GM19193 (cell line): ENCODE data around the gene CYP4F8.

Experiments used
- POLR2A ChIP-seq: IDR thresholded peaks from 4 replicates; pipeline ENCODE4 v1.6.1; 2011; ENCODE audit not compliant: insufficient read depth, insufficient read length; ENCODE audit errors: extremely low read depth

CYP4F8 gene

DNA sequence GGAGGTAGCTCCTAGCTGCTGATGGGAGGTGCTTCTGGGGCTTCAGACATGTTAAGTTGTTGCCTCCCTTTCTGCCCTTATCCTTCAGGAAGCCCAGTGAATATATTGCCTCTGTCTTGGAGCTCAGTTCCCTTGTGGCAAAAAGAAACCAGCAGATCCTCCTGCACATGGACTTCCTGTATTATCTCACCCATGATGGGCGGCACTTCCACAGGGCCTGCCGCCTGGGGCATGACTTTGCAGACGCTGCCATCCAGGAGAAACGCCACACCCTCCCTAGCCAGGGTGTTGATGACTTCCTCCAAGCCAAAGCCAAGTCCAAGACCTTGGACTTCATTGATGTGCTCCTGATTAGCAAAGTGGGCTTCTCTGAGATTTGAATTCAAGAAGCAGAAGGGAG, 51.9 kb downstream of the CYP4F8 start:
- no peak for TF ChIP-seq POLR2A

DNA sequence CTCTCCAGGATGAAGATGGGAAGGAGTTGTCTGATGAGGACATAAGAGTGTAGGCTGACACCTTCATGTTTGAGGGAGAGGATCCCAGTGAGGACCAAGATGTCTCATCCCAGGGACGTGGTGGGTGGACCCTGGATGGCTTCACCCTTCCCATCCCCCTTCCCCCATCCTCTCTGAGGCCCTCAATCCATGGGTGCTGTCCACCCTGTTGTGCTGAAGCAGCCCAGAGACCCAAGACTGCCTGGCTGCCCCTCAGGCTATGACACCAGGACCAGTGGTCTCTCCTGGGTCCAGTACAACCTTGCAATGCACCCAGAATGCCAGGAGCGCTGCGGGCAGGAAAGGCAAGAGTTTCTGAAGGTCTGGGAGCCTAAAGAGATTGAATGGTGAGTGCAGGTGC, 54.4 kb downstream of the CYP4F8 start:
- no peak for TF ChIP-seq POLR2A

DNA sequence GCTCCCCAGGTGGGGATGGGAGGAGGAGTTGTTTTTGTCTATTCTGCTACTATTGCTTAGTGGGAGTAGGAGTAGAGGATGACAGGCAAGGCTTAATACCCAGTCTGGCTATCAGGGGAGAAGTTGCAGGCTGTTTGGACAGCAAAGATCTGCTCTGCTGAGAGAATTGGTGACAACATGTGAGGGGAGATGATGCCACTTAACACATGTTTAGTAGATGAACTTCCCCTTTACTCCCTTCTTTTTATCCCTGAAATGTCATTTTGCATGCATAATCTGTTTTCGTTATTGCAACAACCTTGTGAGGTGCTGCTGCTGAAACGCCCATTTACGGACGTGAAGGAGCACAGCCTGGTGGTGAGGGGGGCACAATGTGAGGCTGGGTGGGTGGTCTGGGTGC, 54.9 kb downstream of the CYP4F8 start:
- TF ChIP-seq POLR2A = no peak

DNA sequence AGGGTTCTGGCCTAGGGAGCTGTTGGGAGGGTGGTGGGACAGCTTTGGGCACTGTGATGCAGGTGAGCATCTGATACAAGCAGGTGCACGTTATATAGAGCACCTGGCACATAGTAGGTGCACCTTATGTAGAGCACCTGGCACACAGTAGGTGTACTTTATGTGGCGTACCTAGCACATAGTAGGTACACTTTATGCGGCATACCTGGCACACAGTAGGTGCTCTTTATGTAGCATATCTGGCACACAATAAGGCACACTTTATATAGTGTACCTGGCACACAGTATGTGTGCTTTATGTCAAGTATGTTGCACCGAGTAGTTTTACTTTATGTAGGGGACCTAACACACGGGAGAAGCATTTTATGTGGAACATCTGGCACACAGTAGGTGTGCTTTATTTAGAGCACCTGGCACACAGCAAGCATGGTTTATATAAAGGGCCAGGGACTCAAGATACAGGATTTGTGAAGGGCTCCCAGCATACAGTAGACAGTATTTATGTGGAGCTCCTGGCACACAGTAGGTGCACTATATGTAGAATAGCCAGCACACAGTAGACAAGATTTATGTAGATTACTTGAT, 56.3 kb downstream of the CYP4F8 start:
- TF ChIP-seq POLR2A = no peak

DNA sequence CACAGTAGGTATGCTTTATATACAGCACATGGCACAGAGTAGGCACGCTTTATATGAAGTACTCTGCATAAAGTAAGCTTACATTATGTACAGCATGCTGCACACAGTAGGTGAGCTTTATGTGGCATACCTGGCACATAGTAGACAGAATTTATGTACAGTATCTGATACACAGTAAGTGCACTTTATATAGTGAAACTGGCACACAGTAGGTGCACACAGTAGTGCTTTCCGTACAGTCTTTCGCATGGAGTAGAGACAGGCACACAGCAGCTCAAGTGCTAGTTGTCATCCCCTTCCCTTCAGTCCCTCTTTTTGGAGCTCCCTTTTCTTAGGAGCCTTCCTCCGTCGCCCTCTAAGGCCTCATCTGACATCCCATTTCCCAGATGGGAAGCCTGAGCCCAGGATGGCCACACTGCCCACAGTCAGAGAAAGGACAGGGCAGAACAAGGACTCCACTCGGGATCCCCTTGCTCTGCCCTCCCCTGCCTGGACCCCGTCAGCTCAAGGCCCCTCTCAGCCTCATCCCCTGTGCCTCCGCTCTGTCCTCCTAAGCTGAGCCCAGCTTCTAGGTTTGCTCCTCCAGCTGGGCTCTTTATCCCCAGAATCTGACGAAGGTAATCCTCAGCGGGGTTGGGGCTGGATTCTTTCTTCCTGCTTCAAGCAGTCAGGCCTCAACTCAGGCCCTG, 57.0 kb downstream of the CYP4F8 start:
- no peak for TF ChIP-seq POLR2A

DNA sequence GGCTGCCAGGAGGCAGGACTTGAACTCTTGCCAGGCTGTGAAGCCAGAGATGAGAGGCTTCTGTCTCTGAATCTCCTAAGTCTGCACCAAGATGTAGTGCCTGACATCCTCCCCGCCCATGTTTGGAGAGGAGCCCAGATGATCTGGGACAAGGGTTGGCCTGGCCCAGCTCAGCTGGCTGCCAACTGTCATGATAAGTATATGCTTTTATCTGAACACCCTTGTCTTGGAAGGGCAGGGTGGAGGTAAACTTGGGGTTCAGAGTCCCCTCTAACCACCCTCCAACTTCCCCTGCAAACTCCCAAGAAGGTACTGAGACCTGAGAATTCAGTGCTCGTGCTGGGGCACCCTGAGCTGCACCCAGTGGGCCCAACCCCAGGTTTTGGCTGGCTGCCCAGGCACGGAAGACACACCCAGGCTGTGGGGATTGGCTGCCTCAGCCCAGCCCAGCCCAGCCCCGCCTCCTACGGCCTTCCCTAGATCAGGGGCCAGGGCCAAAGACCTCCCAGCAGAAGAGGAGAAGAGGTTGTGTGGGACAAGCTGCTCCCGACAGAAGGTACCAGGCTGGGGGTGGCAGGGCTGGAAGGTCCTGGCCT, 57.7 kb downstream of the CYP4F8 start, which contains the start of gene CYP4F12:
CYP4F12 (plus strand) TSS at position 508 of the 596 bp plus-strand sequence. CDS start 443 bp downstream, outside the sequence.
- no peak for TF ChIP-seq POLR2A

DNA sequence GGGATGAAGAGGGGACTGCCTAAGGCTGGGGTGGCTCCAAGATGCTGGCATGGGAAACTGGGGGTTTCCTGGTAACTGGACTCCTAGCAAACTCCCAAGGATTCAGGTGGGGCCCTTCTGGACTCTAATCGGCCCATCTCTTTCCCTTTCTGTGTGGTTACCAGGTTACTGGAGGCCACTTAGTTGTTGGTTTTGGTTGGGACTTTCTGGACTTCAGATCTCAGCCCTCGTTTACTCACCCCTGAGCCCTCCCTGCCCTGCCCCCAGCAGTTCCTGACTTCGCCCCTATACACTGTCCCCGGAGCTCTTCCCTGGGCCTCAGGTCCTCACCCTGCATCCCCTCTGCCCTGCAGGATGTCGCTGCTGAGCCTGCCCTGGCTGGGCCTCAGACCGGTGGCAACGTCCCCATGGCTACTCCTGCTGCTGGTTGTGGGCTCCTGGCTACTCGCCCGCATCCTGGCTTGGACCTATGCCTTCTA, 58.2 kb downstream of the CYP4F8 start:
- no peak for TF ChIP-seq POLR2A

DNA sequence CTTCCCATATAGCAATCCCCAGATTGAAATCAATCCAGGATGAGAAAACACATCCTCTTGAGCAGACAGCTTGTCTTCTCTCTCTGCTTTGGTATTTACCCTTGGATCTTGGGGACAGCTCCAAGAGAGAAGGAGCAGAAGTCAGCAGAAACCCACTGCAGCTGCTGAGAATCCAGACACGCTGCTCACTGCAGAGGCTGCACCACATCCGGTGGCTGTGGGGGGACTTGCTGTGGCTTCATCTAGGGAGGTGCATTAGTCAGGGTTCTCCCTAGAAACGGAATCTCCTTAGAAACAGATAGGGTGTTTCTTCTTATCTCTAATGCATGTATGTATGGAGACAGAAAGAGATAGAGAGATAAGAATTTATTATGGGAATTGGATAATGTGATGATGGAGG, 60.5 kb downstream of the CYP4F8 start:
- TF ChIP-seq POLR2A = no peak

DNA sequence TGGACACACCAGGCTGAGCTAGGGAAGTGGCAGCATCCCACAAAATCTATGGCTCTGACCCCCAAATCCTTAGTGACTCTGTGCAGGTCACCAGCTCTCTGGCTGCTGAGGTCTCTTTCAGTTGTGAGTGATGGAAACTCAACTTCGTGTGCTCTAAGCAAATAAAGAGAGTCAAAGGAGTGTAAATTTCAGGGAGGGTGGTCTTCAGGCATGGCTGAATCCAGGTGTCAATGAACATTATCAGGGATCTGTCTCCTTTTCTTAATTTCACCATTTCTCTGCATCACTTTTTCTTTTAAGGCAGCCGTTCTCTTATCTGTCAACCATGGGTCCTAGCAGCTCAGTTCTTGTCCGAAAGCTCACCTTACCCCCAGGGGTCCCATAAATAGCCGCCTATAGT, 64.1 kb downstream of the CYP4F8 start:
- TF ChIP-seq POLR2A = no peak
